ENCODE results near the gene OPN4. TPM values are rescaled to one million over a fixed set of nuclear protein-coding genes. Genes with fewer than 3 reads are reported as not detected.

The OPN4 gene
- total RNA-seq, 1 donor from 2014 or later, result 0.18 TPM

DNA sequence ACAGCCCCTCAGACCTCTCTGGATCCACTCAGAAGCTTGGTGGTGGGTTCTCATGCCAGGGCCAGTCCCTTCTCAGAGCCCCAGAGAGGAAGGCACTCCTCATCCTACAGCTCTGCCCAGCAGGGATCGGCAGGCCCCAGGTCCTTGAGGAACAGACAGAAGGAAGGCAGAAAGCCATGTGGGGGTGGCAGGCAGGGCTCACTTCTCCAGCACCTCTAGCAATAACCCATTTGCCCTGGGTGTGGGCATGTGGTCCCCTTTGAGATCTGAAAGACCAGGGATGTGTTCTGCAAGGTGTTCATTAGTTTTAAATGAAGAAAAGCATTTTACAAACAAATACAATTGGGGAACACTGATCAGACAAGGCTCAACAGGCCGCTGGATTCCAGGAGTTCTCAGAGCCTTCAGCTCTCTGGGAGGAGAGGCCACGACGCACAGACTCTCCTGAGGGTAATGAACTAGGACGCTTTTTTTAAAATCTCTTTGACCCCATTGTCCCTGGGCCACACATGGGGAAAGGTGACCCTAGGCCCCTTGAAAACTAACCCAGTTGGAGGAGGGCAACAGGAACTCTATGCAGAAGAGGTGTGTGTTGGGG is 54.5 kb downstream of the OPN4 start:
- DNase-seq (ENCODE audit: low spot score), result no peak
- intact Hi-C loops (cut with DNase I), result no loop called here
- ATAC-seq, result no peak

DNA sequence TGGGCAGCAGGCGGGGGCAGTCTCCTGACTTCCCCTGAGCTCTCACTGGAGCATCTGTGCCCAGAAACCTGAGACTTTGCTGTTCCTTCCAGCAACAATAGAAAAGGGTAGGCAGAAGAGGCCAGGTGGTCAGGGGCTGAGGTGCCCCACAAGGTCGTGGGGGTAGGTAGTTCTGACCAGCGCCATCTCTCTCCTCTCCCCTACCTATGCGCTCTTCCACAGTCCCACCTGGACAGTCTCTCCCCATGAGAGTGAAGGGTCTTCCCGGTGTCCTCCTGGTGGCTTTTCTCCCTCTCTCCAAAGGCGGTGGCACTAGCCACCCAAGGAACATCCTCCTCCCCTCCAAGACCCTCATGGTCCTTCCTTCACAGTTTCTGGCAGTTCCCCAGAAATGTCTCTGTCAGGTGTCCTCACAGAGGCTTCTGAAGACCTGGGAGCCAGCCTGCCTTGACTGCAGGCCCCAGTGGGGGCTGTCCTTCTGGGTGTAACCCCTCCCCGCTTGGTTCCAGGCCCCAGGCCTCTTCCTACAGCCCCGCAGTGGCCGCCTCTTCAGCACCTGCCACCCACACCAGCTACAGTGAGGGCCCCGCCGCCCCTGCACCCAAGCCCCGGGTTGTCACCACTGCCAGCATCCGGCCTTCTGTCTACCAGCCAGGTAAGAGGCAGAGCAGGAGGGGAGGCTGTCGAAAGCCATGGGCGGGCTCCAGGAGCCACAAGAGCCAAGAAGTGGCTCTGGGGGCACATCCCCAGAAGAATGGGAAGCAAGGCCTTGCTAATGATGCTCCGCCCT is 55.2 kb downstream of the OPN4 start:
- DNase-seq (ENCODE audit: low spot score), result no peak
- no peak for ATAC-seq
- intact Hi-C loops (cut with DNase I), result no loop called here

DNA sequence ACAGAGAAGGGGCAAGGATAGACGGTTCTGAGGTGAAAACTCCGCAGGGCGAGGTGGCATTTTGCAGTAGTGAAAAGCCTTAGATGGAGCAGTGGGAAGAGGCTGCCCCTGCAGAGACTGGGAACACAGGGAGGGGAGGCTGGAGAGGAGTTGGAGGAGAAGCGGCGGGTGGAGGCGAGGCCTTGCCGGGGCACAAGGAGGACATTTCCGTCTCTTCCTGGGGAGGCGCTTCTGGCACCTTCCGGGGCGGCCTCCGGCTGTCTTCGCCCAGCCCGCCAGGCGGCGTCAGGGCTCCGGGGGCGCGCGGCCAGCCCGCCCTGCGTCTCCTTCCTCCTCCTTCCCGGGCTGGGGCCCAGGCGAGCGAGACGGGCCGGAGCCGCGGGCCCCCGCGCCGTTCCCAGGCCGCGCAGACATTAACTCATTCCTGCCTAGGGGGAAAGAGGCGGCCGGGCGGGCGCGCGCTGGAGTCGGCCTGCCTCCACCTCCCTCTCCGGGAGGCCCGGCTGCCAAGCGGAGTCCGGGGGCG is 56.7 kb downstream of the OPN4 start:
- DNase-seq (ENCODE audit: low spot score) (peak; percentile 92), ATAC-seq (peak; percentile 95)
- intact Hi-C loops (cut with DNase I), result no loop called here

DNA sequence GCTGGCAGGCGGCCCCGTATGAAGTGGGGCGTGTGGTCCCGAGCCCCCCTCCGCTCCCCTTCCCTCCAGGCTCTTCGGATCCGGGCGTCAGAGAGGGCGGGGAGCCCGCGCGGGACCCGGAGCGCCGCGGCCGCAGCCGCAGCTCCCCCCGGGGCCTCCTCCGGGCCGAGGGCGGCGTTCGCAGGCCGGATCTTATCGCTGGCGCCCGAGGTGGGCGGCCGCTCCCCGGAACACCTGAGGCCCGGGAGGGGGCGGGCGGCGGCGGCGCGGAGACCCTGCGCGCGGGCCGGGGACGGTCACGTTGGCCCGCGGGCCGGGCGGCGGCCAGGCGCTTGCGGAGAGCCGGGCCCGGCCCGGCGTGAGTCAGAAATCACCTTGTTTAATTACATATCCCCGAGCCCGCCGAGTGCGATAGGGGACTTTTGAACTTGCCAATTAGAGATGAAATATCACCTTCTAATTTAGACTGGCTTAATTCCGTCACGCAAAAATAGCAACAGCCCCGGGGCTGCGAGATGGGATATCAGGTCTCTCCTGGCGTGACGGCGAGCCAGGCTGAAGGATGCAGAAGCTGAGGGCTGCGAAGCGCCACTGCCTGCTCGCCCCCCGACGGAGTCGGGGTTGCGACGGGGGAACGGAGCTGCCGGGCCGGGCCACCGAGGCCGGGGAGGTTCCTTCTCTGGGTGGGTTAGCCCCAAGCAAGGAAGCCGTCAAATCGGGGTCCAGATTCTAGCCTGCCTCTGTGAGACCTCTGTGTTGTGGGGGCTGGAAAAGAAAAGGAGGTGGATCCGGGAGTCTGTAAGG is 57.4 kb downstream of the OPN4 start:
- intact Hi-C loops (cut with DNase I), result no loop called here
- peak; percentile 70 for DNase-seq (ENCODE audit: low spot score)
- ATAC-seq, result peak; percentile 20

DNA sequence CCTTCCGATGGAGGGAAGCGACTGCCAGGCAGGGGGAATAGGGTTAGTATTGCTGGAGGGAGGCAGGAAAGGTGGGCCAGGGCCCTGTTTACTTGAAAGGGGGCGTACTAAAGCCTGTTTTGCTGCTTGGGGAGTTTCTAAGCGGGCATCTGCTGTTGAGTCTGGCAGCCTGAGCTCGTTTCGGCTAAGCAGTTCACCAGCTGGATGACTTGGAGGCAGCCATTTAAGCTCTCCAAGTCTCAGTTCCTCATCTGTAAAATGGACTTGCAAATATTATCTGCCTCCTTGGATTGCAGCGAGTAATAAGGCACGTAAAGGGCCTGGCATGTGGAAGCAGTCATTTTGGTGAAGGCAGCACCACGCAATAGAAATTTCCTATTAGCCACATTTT is 58.0 kb downstream of the OPN4 start:
- no peak for DNase-seq (ENCODE audit: low spot score)
- intact Hi-C loops (cut with DNase I), result no loop called here
- no peak for ATAC-seq

DNA sequence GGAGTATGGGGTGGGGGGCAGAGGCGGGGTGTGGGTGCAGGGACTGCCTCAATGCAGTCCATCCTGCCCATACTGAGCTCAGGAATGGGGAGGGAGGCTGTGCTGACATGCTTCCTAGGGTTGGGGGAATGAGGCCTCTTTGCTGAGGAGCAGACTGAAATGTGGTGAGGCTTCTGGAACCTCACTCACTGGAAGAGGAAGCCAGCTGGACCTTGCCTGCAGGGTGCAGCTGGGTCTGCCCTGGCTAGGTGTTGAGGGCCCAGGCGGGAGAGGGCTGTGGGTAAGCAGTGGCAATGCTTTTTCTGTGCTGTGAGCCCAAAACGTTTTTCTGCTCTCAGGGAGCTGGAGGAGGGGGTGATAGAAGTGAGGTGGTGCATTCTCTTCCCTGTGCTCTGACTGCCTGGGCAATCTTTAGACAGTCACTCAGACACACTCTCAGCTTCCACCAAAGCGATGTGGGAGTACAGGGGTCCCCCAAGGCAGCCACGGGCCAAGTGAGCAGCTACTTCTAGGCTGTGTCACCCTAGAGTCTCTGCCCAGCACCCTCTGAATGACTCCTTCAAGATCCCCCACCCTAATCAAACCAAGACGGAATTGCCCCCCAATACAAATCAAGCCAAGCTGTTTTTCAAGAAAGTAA is 60.9 kb downstream of the OPN4 start:
- DNase-seq (ENCODE audit: low spot score), result peak; percentile 17
- no peak for ATAC-seq
- intact Hi-C loops (cut with DNase I), result loop anchor here (5.0 kb wide), 1 partner anchor 37 kb away; no protein-coding TSS in a partner anchor

DNA sequence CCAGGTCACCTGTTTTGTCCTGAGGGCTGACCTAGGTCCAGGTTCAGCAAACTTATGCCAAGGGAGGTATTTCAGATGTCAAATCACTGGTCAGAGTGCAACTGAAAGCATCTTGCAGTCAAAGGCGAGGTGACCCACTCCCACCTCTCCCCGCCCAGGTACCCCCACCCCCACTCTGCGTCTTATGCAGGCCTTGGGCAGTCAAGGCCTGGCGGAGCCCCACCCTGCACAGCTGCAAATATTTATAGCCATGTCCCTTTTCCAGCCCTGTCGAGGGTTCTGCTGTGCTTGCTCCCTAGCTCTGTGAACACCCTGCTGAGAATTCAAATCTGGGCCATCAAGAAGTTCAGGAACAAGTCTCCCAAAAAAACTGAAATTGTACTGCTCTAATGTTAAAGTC is 61.5 kb downstream of the OPN4 start:
- peak; percentile 26 for DNase-seq (ENCODE audit: low spot score)
- no peak for ATAC-seq
- intact Hi-C loops (cut with DNase I), result loop anchor here (5.0 kb wide), 1 partner anchor 36 kb away; no protein-coding TSS in a partner anchor

Other genes starting within 250 kb of the OPN4 start
- 34.2 TPM for gene WAPL, start 132.8 kb upstream of the OPN4 start, total RNA-seq
- gene LDB3, start 14.0 kb downstream of the OPN4 start, total RNA-seq, result 4.9 TPM
- gene BMPR1A, start 102.1 kb downstream of the OPN4 start, total RNA-seq, result 76.0 TPM

All from sciatic nerve (tissue), 2 donors.